OCI-M1 (cell line): ENCODE results near the gene ANXA8.
"Not testable (repeated sequence)": the region's sequence is repeated elsewhere in the genome, so short reads cannot be mapped to it uniquely, and the experiment has no call there.

Experiments used
- DNase-seq: peaks from one replicate; lab custom pipeline; 2025; lab: John Stamatoyannopoulos, UW

Gene ANXA8

GRCh38 chr10:47483923-47484322 lies at the start of gene ANXA8:
Gene ANXA8, minus strand, starts transcription at chr10:47484115. Its CDS starts 182 bp downstream, at chr10:47483933.
- not testable (repeated sequence) for DNase-seq

GRCh38 chr10:47523475-47523874 lies 39.6 kb upstream of the ANXA8 start, which contains the start of gene AGAP9:
Gene AGAP9, minus strand, starts transcription at chr10:47523638. Its CDS starts 112 bp downstream, at chr10:47523526.
- not testable (repeated sequence) for DNase-seq

GRCh38 chr10:47502313-47502712 lies 18.4 kb upstream of the ANXA8 start:
- not testable (repeated sequence) for DNase-seq

- not testable (repeated sequence) for DNase-seq
Observed at GRCh38 chr10:47494226-47494625, 10.3 kb upstream of the ANXA8 start.

GRCh38 chr10:47491600-47491999 lies 7.7 kb upstream of the ANXA8 start, which contains the start of gene FAM25G:
Gene FAM25G, minus strand, starts transcription at chr10:47491700. Its CDS starts 26 bp downstream, at chr10:47491674.
- not testable (repeated sequence) for DNase-seq

- not testable (repeated sequence) for DNase-seq
Observed at GRCh38 chr10:47489630-47490029, 5.7 kb upstream of the ANXA8 start.

GRCh38 chr10:47485943-47486342 lies 2.0 kb upstream of the ANXA8 start:
- DNase-seq = peak; percentile 61

GRCh38 chr10:47484786-47485185 lies 871 bp upstream of the ANXA8 start:
- not testable (repeated sequence) for DNase-seq

GRCh38 chr10:47482367-47482766 lies 1.5 kb downstream of the ANXA8 start:
- not testable (repeated sequence) for DNase-seq

GRCh38 chr10:47481768-47482181 lies 2.1 kb downstream of the ANXA8 start:
- DNase-seq = not testable (repeated sequence)

- not testable (repeated sequence) for DNase-seq
Observed at GRCh38 chr10:47481182-47481766, 2.6 kb downstream of the ANXA8 start.

- not testable (repeated sequence) for DNase-seq
Observed at GRCh38 chr10:47480133-47480532, 3.8 kb downstream of the ANXA8 start.

GRCh38 chr10:47478114-47478513 lies 5.8 kb downstream of the ANXA8 start:
- not testable (repeated sequence) for DNase-seq

GRCh38 chr10:47477078-47477477 lies 6.8 kb downstream of the ANXA8 start:
- DNase-seq = not testable (repeated sequence)

- not testable (repeated sequence) for DNase-seq
Observed at GRCh38 chr10:47475101-47475500, 8.8 kb downstream of the ANXA8 start.

GRCh38 chr10:47473516-47473915 lies 10.4 kb downstream of the ANXA8 start:
- DNase-seq = not testable (repeated sequence)

- not testable (repeated sequence) for DNase-seq
Observed at GRCh38 chr10:47472647-47473046, 11.3 kb downstream of the ANXA8 start.

- DNase-seq = not testable (repeated sequence)
Observed at GRCh38 chr10:47472072-47472471, 11.8 kb downstream of the ANXA8 start.

GRCh38 chr10:47468731-47469528 lies 15.0 kb downstream of the ANXA8 start:
- DNase-seq = not testable (repeated sequence)

GRCh38 chr10:47467957-47468356 lies 16.0 kb downstream of the ANXA8 start:
- DNase-seq = not testable (repeated sequence)

GRCh38 chr10:47467458-47467857 lies 16.5 kb downstream of the ANXA8 start:
- DNase-seq = not testable (repeated sequence)

GRCh38 chr10:47465216-47465917 lies 18.5 kb downstream of the ANXA8 start:
- DNase-seq = not testable (repeated sequence)
